ENCODE measurements around the gene PPP1CA.

DNA sequence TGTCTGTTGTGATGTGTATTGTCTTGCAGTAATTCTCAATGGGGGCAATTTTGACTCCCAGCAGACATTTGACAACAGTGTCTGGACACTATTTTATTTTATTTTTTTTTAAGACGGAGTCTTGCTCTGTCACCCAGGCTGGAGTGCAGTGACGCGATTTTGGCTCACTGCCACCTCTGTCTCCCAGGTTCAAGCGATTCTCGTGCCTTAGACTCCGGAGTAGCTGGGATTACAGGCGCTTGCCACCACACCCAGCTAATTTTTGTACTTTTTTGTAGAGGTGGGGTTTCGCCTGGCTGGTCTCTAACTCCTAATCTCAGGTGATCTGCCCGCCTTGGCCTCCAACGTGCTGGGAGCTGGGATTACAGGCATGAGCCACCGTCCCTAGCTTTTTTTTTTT lies 28.1 kb upstream of the PPP1CA start:
- no peak for TF ChIP-seq POLR2A (IDR thresholded peaks at IDR 0.05; ENCODE audit: low read length)
- TF ChIP-seq GATA1 (IDR thresholded peaks at IDR 0.05; ENCODE audit: low read depth, low read length), result no peak

Measured in erythroblast (primary cell).